Subcutaneous adipose tissue (tissue), 4 donors: ENCODE data around the gene NXPH3. TPM values are rescaled to one million over a fixed set of nuclear protein-coding genes. Genes with fewer than 3 reads are reported as not detected.

ENCODE experiments used
- CTCF ChIP-seq: fragments of 450-650 bp; IDR thresholded peaks from one replicate; pipeline ENCODE4 v1.5.1; 2016; ENCODE audit warnings: low read depth, mild to moderate bottlenecking, control low read depth, antibody characterized with exemption, moderate library complexity
- total RNA-seq, 4 donors: library from RNA; depleted of rRNA; stranded (reverse); fragments of >200 nt; gene quantifications; one replicate each; pipeline ENCODE4 v1.1.0, GENCODE V29; 2016

The NXPH3 gene
- total RNA-seq, 4 donors from 2014 or later: 0.65 to 7.9 (median 4.4) TPM

- no peak for TF ChIP-seq CTCF
These were observed 5.0 kb upstream of the NXPH3 start for GRCh38 chr17:49570540-49571242.

- TF ChIP-seq CTCF: no peak
These were observed 4.4 kb upstream of the NXPH3 start for GRCh38 chr17:49571283-49571682.

GRCh38 chr17:49571764-49572163, 3.9 kb upstream of the NXPH3 start:
- no peak for TF ChIP-seq CTCF

- no peak for TF ChIP-seq CTCF
These were observed 3.4 kb upstream of the NXPH3 start for GRCh38 chr17:49572226-49572625.

- TF ChIP-seq CTCF: no peak
These were observed 2.8 kb upstream of the NXPH3 start for GRCh38 chr17:49572806-49573420.

- no peak for TF ChIP-seq CTCF
These were observed 2.0 kb upstream of the NXPH3 start for GRCh38 chr17:49573510-49574322.

- TF ChIP-seq CTCF: no peak
These were observed 1.3 kb upstream of the NXPH3 start for GRCh38 chr17:49574323-49574781.
